Memory B cell (primary cell): Measurements from ENCODE around the gene CLDND1.

Experiments
- ATAC-seq: fragments of 150-1000 bp; cut with Tn5 transposase; 2 replicates; pipeline ENCODE4 v1.10.0; 2021; ENCODE audit warnings: low read depth, mild to moderate bottlenecking, moderate library complexity
- DNase-seq, 2 donors: peaks; one replicate each; pipeline ENCODE4 v3.0.0; 2022; ENCODE audit warnings: low spot score in 2 of 2
- H3K27ac Mint-ChIP-seq: one replicate; pipeline ENCODE4 v1.8.0; 2022; ENCODE audit warnings: mild to moderate bottlenecking, moderate library complexity, mixed read lengths
- H3K27me3 Mint-ChIP-seq: one replicate; pipeline ENCODE4 v1.8.0; 2022; ENCODE audit warnings: mixed read lengths
- H3K36me3 Mint-ChIP-seq: one replicate; pipeline ENCODE4 v1.8.0; 2022; ENCODE audit warnings: mild to moderate bottlenecking, mixed read lengths
- H3K4me1 Mint-ChIP-seq: one replicate; pipeline ENCODE4 v1.8.0; 2022; ENCODE audit warnings: mixed read lengths
- H3K4me3 Mint-ChIP-seq: one replicate; pipeline ENCODE4 v1.8.0; 2022; ENCODE audit warnings: mild to moderate bottlenecking, moderate library complexity, mixed read lengths
- H3K9me3 Mint-ChIP-seq: one replicate; pipeline ENCODE4 v1.8.0; 2022; ENCODE audit warnings: mixed read lengths

The CLDND1 gene

DNA sequence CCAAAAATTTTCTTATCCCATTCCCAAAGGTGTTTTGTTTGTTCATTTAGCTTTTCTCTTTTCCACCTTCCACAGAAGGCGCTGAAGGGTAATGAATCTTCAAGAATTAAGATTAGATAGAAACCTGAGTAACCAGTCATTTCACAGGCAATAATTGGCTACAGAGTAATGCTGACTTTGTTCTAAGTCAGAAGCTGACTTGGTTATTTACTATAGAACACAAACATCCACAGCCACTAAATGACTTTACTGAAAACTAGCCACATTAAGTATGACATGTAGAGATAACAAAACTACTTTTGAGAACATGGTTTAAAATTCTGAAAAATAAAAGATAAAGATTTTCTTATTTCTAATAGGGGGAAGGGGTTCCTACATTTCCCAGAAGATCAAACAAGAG, 7.8 kb downstream of the CLDND1 start:
- peaks cover 21% of the 10 kb centered on the region for H3K4me1 Mint-ChIP-seq
- no peak overlapping the region for H3K4me3 Mint-ChIP-seq
- ATAC-seq (no peak), DNase-seq (no peak)
- H3K27ac Mint-ChIP-seq = no peak overlapping the region
- H3K9me3 Mint-ChIP-seq = no peaks in the 10 kb centered on the region
- H3K36me3 Mint-ChIP-seq = peaks cover 22% of the 10 kb centered on the region
- H3K27me3 Mint-ChIP-seq = no peaks in the 10 kb centered on the region

- H3K9me3 Mint-ChIP-seq = no peaks in the 10 kb centered on the region
- ATAC-seq (no peak), DNase-seq (no peak)
- H3K27me3 Mint-ChIP-seq = no peaks in the 10 kb centered on the region
- no peak overlapping the region for H3K4me3 Mint-ChIP-seq
- H3K4me1 Mint-ChIP-seq = peaks cover 12% of the 10 kb centered on the region
- H3K36me3 Mint-ChIP-seq = peaks cover 16% of the 10 kb centered on the region
- H3K27ac Mint-ChIP-seq = no peak overlapping the region
These were observed 9.0 kb downstream of the CLDND1 start for GRCh38 chr3:98513736-98514135.

DNA sequence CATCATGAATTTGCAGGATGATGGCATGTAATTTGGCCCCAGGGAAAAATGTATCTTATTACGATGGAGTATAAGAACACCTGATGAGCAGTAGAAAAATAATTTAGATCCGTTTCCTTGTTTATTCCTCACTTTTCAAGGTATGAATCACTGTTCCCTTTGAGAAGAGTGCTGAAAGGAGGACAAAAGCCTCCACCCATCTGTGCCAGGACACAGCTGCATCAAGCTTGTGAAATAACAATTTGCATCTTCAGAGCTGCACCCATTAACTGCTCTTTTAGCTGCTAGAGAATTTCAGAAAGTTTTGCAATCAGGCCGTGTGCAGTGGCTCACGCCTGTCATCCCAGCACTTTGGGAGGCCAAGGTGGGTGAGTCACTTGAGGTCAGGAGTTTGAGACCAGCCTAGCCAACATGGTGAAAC, 9.6 kb downstream of the CLDND1 start:
- Mint-ChIP-seq H3K27me3 (no peaks in the 10 kb centered on the region), H3K4me3 (no peak overlapping the region), H3K9me3 (no peaks in the 10 kb centered on the region), H3K36me3 (peaks cover 20% of the 10 kb centered on the region), H3K4me1 (peaks cover 9% of the 10 kb centered on the region), H3K27ac (no peak overlapping the region)
- DNase-seq = no peak
- no peak for ATAC-seq

- ATAC-seq (no peak), DNase-seq (no peak)
- peaks cover 7% of the 10 kb centered on the region for H3K4me1 Mint-ChIP-seq
- peaks cover 21% of the 10 kb centered on the region for H3K36me3 Mint-ChIP-seq
- no peaks in the 10 kb centered on the region for H3K27me3 Mint-ChIP-seq
- H3K4me3 Mint-ChIP-seq = no peak overlapping the region
- no peaks in the 10 kb centered on the region for H3K9me3 Mint-ChIP-seq
- no peak overlapping the region for H3K27ac Mint-ChIP-seq
These were observed 10.1 kb downstream of the CLDND1 start for GRCh38 chr3:98512576-98512975.

GRCh38 chr3:98508582-98508981, 14.1 kb downstream of the CLDND1 start:
- H3K4me1 Mint-ChIP-seq = peaks cover 7% of the 10 kb centered on the region
- no peak overlapping the region for H3K27ac Mint-ChIP-seq
- H3K27me3 Mint-ChIP-seq = no peaks in the 10 kb centered on the region
- DNase-seq (no peak), ATAC-seq (no peak)
- no peaks in the 10 kb centered on the region for H3K9me3 Mint-ChIP-seq
- H3K4me3 Mint-ChIP-seq = no peak overlapping the region
- H3K36me3 Mint-ChIP-seq = peaks cover 14% of the 10 kb centered on the region

- no peak for DNase-seq
- Mint-ChIP-seq H3K4me3 (no peak overlapping the region), H3K4me1 (peaks cover 2% of the 10 kb centered on the region), H3K9me3 (no peaks in the 10 kb centered on the region), H3K36me3 (peaks cover 9% of the 10 kb centered on the region), H3K27ac (no peak overlapping the region), H3K27me3 (no peaks in the 10 kb centered on the region)
- no peak for ATAC-seq
These were observed 18.2 kb downstream of the CLDND1 start for GRCh38 chr3:98504539-98504938.

GRCh38 chr3:98501863-98502576, 20.7 kb downstream of the CLDND1 start:
- Mint-ChIP-seq H3K36me3 (peaks cover 3% of the 10 kb centered on the region), H3K27ac (no peak overlapping the region), H3K27me3 (no peaks in the 10 kb centered on the region), H3K4me1 (peaks cover 2% of the 10 kb centered on the region), H3K4me3 (no peak overlapping the region), H3K9me3 (no peaks in the 10 kb centered on the region)
- DNase-seq (no peak), ATAC-seq (no peak)

GRCh38 chr3:98501270-98501669, 21.4 kb downstream of the CLDND1 start:
- H3K36me3 Mint-ChIP-seq = peaks cover 3% of the 10 kb centered on the region
- H3K27ac Mint-ChIP-seq = no peak overlapping the region
- H3K9me3 Mint-ChIP-seq = no peaks in the 10 kb centered on the region
- H3K27me3 Mint-ChIP-seq = no peaks in the 10 kb centered on the region
- H3K4me1 Mint-ChIP-seq = peaks cover 2% of the 10 kb centered on the region
- ATAC-seq (no peak), DNase-seq (no peak)
- H3K4me3 Mint-ChIP-seq = no peak overlapping the region

DNA sequence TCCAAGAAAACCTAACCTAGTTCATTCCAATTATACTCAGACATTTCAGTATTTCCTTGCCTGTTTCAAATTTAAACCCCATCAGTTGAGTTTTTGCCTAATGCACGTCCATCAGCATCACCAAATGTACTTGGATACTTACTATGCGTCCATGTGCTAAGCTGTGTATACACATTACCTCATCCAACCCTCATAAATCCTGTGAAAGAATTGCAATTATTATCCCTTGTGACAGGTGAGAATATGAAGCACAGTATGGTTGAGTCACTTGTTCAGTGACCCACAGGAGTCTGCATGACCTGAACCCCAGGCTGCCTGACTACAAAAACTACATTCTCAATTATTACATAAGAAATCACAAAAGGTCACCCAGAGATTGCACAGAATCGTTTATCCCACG, 22.7 kb downstream of the CLDND1 start:
- Mint-ChIP-seq H3K27me3 (no peaks in the 10 kb centered on the region), H3K36me3 (no peaks in the 10 kb centered on the region), H3K27ac (no peak overlapping the region), H3K9me3 (no peaks in the 10 kb centered on the region), H3K4me1 (peaks cover 2% of the 10 kb centered on the region), H3K4me3 (no peak overlapping the region)
- DNase-seq (no peak), ATAC-seq (no peak)

DNA sequence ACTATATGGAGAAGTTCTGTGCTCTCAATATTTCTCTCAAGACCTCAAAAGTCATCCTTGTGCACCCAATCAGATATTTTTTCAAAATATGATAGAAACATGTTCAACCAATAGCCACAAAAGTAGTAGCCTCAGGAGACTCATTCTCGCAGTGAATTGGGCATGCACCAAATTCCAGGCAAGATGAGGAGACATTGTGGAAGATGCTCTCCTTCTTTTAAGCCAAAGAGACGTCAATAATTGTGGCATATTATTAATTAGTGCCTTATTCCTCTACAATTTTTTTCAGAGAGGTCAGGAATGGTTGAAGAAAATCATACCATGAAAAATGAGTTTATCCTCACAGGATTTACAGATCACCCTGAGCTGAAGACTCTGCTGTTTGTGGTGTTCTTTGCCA, 25.3 kb downstream of the CLDND1 start, which contains the start of gene OR5K2:
OR5K2 (plus strand) TSS at position 301 of the 400 bp plus-strand sequence; CDS start at position 301, 0 bp downstream.
- DNase-seq = no peak
- H3K27me3 Mint-ChIP-seq = no peaks in the 10 kb centered on the region

GRCh38 chr3:98483626-98484025, 39.1 kb downstream of the CLDND1 start:
- Mint-ChIP-seq H3K4me1 (no peaks in the 10 kb centered on the region), H3K36me3 (peaks cover 11% of the 10 kb centered on the region), H3K27ac (no peak overlapping the region), H3K4me3 (no peak overlapping the region), H3K9me3 (peaks cover 26% of the 10 kb centered on the region), H3K27me3 (peaks cover 19% of the 10 kb centered on the region)
- no peak for DNase-seq
- no peak for ATAC-seq

More for the DNA sequence above, 25.3 kb downstream of the CLDND1 start, which contains the start of gene OR5K2:
- H3K27ac Mint-ChIP-seq = no peak within 1 kb of the TSS
- no peaks in the 10 kb centered on the region for H3K36me3 Mint-ChIP-seq
- no peak for ATAC-seq
- no peaks in the 10 kb centered on the region for H3K4me1 Mint-ChIP-seq
- H3K4me3 Mint-ChIP-seq = no peak within 1 kb of the TSS
- no peaks in the 10 kb centered on the region for H3K9me3 Mint-ChIP-seq

GRCh38 chr3:98482717-98483482, 39.8 kb downstream of the CLDND1 start:
- H3K27ac Mint-ChIP-seq = no peak overlapping the region
- peaks cover 8% of the 10 kb centered on the region for H3K36me3 Mint-ChIP-seq

More at GRCh38 chr3:98482717-98483482, 39.8 kb downstream of the CLDND1 start:
- no peak for DNase-seq
- no peak for ATAC-seq
- peaks cover 20% of the 10 kb centered on the region for H3K9me3 Mint-ChIP-seq
- H3K27me3 Mint-ChIP-seq = peaks cover 17% of the 10 kb centered on the region
- no peak overlapping the region for H3K4me3 Mint-ChIP-seq
- H3K4me1 Mint-ChIP-seq = no peaks in the 10 kb centered on the region
